Motor neuron (in vitro differentiated cells): ENCODE data around the gene USP17L20. TPM values are rescaled to one million over a fixed set of nuclear protein-coding genes. Genes with fewer than 3 reads are reported as not detected.
"Not testable (repeated sequence)": the region's sequence is repeated elsewhere in the genome, so short reads cannot be mapped to it uniquely, and the experiment has no call there.

Experiments
- ATAC-seq, 8 experiments: fragments of 200-7000 bp; cut with Tn5 transposase; replicated peaks in 6 of 8; 2 replicates each; pipeline ENCODE4 v1.8.0; 2021; ENCODE audit warnings: mild to moderate bottlenecking in 8 of 8, moderate library complexity in 8 of 8
- H3K27ac ChIP-seq, 2 donors: fragments of 250-450 bp; sonication (Bioruptor Pico); 2 replicates each; pipeline ENCODE4 v1.9.0; 2021; ENCODE audit warnings: antibody characterized with exemption in 2 of 2, mild to moderate bottlenecking in 2 of 2, moderate library complexity in 1 of 2
- H3K4me1 ChIP-seq, 2 donors: fragments of 250-450 bp; sonication (Bioruptor Pico); replicated peaks in 1 of 2; 2 replicates each; pipeline ENCODE4 v1.6.1; 2021; ENCODE audit warnings: antibody characterized with exemption in 2 of 2, mild to moderate bottlenecking in 2 of 2, moderate library complexity in 1 of 2
- H3K4me3 ChIP-seq, 5 donors: fragments of 250-450 bp; sonication (Bioruptor Pico); 2 replicates each; pipeline ENCODE4 v1.9.0; 2021; ENCODE audit warnings: antibody characterized with exemption in 5 of 5, mild to moderate bottlenecking in 5 of 5, moderate library complexity in 4 of 5
- WGBS, 10 experiments: fragments of 450-650 bp; shearing (Covaris generic); methylation state at CpG; one replicate each; pipeline ENCODE4 v1.0.0; 2022; 5-methylcytosine and 5-hydroxymethylcytosine counted together
- in situ Hi-C, 9 experiments: fragments of 400-800 bp; cut with MboI; loops; one replicate each; pipeline ENCODE4 v1.15.0; 2021; ENCODE audit warnings: low sequenced_read_pairs in 9 of 9, low pct_unique_long_range_greater_than_20kb in 2 of 9; ENCODE audit not compliant: unreplicated experiment in 9 of 9
- total RNA-seq, 8 experiments: library from RNA; unstranded; fragments of 300-600 nt; gene quantifications; 2 replicates each; pipeline versions ENCODE4 v1.2.3 to v1.2.4, GENCODE V29; 2022

USP17L20 gene, protein sequence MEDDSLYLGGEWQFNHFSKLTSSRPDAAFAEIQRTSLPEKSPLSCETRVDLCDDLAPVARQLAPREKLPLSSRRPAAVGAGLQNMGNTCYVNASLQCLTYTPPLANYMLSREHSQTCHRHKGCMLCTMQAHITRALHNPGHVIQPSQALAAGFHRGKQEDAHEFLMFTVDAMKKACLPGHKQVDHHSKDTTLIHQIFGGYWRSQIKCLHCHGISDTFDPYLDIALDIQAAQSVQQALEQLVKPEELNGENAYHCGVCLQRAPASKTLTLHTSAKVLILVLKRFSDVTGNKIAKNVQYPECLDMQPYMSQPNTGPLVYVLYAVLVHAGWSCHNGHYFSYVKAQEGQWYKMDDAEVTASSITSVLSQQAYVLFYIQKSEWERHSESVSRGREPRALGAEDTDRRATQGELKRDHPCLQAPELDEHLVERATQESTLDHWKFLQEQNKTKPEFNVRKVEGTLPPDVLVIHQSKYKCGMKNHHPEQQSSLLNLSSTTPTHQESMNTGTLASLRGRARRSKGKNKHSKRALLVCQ
- not detected for total RNA-seq

GRCh38 chr4:9257824-9258223, at the start of gene USP17L20:
TSS of gene USP17L20 (plus strand) at chr4:9258124. CDS start at chr4:9258124, 0 bp downstream.
- H3K4me3 ChIP-seq, in situ Hi-C loops: not testable (repeated sequence)

DNA sequence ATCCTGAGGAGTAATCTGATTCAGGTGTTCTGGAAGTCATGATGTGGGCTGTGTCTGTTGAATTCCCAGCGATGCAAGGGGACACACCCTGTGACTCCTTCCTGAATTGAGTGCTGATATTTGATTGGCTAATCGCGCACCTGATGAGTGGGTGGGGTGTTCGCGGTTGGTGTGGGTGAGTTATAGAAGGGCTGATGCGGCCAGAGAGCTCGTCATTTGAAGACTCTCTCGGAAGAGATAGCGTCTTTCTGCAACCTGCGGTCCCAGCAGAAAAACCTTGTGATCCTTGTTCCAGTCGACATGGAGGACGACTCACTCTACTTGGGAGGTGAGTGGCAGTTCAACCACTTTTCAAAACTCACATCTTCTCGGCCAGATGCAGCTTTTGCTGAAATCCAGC, 47.6 kb upstream of the USP17L20 start, which contains the start of gene USP17L10:
Gene USP17L10, plus strand, starts transcription at position 301 of the 400 bp plus-strand sequence. Its CDS starts 0 bp downstream, at position 301.
- H3K4me1 ChIP-seq, in situ Hi-C loops, H3K27ac ChIP-seq, H3K4me3 ChIP-seq, ATAC-seq: not testable (repeated sequence)
- WGBS, 10 experiments: no CpG with 5 or more reads among the region's 13 CpGs

More at GRCh38 chr4:9257824-9258223, at the start of gene USP17L20:
- H3K27ac ChIP-seq, H3K4me1 ChIP-seq, ATAC-seq: not testable (repeated sequence)
- WGBS, 10 experiments: no CpG with 5 or more reads among the region's 15 CpGs

- in situ Hi-C loops, H3K4me3 ChIP-seq, ATAC-seq, H3K27ac ChIP-seq, H3K4me1 ChIP-seq: not testable (repeated sequence)
- WGBS, 10 experiments: no CpG with 5 or more reads among the region's 14 CpGs
These were observed 43.2 kb upstream of the USP17L20 start for GRCh38 chr4:9214701-9215100.

DNA sequence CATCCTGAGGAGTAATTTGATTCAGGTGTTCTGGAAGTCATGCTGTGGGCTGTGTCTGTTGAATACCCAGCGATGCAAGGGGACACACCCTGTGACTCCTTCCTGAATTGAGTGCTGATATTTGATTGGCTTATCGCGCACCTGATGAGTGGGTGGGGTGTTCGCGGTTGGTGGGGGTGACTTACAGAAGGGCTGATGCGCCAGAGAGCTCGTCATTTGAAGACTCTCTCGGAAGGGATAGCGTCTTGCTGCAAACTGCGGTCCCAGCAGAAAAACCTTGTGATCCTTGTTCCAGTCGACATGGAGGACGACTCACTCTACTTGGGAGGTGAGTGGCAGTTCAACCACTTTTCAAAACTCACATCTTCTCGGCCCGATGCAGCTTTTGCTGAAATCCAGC, 42.8 kb upstream of the USP17L20 start, which contains the start of gene USP17L11:
Gene USP17L11, plus strand, starts transcription at position 301 of the 400 bp plus-strand sequence. Its CDS starts 0 bp downstream, at position 301.
- H3K27ac ChIP-seq, in situ Hi-C loops, ATAC-seq, H3K4me1 ChIP-seq, H3K4me3 ChIP-seq: not testable (repeated sequence)
- no CpG with 5 or more reads among the region's 14 CpGs for WGBS, 10 experiments

GRCh38 chr4:9219852-9220251, 38.1 kb upstream of the USP17L20 start, which contains the start of gene USP17L12:
TSS of gene USP17L12 (plus strand) at chr4:9220152. CDS start at chr4:9220152, 0 bp downstream.
- H3K4me3 ChIP-seq, ATAC-seq, H3K27ac ChIP-seq, H3K4me1 ChIP-seq, in situ Hi-C loops: not testable (repeated sequence)
- no CpG with 5 or more reads among the region's 13 CpGs for WGBS, 10 experiments

DNA sequence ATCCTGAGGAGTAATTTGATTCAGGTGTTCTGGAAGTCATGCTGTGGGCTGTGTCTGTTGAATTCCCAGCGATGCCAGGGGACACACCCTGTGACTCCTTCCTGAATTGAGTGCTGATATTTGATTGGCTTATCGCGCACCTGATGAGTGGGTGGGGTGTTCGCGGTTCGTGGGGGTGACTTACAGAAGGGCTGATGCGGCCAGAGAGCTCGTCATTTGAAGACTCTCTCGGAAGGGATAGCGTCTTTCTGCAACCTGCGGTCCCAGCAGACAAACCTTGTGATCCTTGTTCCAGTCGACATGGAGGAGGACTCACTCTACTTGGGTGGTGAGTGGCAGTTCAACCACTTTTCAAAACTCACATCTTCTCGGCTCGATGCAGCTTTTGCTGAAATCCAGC, 33.3 kb upstream of the USP17L20 start, which contains the start of gene USP17L13:
Gene USP17L13, plus strand, starts transcription at position 301 of the 400 bp plus-strand sequence. Its CDS starts 0 bp downstream, at position 301.
- ATAC-seq, H3K27ac ChIP-seq, in situ Hi-C loops, H3K4me1 ChIP-seq, H3K4me3 ChIP-seq: not testable (repeated sequence)
- no CpG with 5 or more reads among the region's 14 CpGs for WGBS, 10 experiments

- H3K4me1 ChIP-seq, H3K4me3 ChIP-seq, ATAC-seq, H3K27ac ChIP-seq, in situ Hi-C loops: not testable (repeated sequence)
- WGBS, 10 experiments: no CpG with 5 or more reads among the region's 8 CpGs
These were observed 27.7 kb upstream of the USP17L20 start for GRCh38 chr4:9230249-9230648.

DNA sequence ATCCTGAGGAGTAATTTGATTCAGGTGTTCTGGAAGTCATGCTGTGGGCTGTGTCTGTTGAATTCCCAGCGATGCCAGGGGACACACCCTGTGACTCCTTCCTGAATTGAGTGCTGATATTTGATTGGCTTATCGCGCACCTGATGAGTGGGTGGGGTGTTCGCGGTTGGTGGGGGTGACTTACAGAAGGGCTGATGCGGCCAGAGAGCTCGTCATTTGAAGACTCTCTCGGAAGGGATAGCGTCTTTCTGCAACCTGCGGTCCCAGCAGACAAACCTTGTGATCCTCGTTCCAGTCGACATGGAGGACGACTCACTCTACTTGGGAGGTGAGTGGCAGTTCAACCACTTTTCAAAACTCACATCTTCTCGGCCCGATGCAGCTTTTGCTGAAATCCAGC, 23.8 kb upstream of the USP17L20 start, which contains the start of gene USP17L15:
Gene USP17L15, plus strand, starts transcription at position 301 of the 400 bp plus-strand sequence. Its CDS starts 0 bp downstream, at position 301.
- WGBS, 10 experiments: no CpG with 5 or more reads among the region's 15 CpGs
- ATAC-seq, in situ Hi-C loops: not testable (repeated sequence)

DNA sequence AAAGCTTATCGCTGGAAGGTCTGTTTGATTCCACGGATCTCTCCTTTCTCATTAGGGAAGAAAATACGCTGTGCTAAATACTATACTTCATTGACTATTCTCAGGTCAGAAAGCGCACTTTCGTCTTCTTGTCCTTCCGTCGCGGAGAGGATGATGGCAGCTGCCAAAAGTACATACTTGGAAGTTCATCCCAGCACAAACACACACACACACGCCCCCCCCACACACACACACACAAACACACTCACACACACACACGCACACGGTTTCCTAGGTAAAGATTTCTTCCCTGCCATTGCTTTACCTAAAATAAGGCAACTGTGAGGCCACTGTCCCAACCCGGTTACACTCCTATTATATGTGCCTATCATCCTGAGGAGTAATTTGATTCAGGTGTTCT, 19.5 kb upstream of the USP17L20 start:
- H3K4me3 ChIP-seq, H3K4me1 ChIP-seq, H3K27ac ChIP-seq, ATAC-seq, in situ Hi-C loops: not testable (repeated sequence)
- no CpG with 5 or more reads among the region's 12 CpGs for WGBS, 10 experiments

More for the DNA sequence above, 23.8 kb upstream of the USP17L20 start, which contains the start of gene USP17L15:
- not testable (repeated sequence) for H3K27ac ChIP-seq, H3K4me3 ChIP-seq, H3K4me1 ChIP-seq

GRCh38 chr4:9243579-9243978, 14.3 kb upstream of the USP17L20 start, which contains the start of gene USP17L17:
TSS of gene USP17L17 (plus strand) at chr4:9243879. CDS start at chr4:9243879, 0 bp downstream.
- not testable (repeated sequence) for ATAC-seq, H3K4me3 ChIP-seq
- WGBS, 10 experiments: no CpG with 5 or more reads among the region's 14 CpGs

DNA sequence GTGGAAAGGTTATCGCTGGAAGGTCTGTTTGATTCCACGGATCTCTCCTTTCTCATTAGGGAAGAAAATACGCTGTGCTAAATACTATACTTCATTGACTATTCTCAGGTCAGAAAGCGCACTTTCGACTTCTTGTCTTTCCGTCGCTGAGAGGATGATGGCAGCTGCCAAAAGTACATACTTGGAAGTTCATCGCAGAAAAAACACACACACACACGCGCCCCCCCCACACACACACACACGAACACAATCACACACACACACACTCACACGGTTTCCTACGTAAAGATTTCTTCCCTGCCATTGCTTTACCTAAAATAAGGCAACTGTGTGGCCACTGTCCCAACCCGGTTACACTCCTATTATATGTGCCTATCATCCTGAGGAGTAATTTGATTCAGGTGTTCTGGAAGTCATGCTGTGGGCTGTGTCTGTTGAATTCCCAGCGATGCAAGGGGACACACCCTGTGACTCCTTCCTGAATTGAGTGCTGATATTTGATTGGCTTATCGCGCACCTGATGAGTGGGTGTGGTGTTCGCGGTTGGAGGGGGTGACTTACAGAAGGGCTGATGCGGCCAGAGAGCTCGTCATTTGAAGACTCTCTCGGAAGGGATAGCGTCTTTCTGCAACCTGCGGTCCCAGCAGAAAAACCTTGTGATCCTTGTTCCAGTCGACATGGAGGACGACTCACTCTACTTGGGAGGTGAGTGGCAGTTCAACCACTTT, 9.8 kb upstream of the USP17L20 start, which contains the start of gene USP17L18:
Gene USP17L18, plus strand, starts transcription at position 678 of the 728 bp plus-strand sequence. Its CDS starts 0 bp downstream, at position 678.
- H3K4me3 ChIP-seq, ATAC-seq, H3K4me1 ChIP-seq, in situ Hi-C loops, H3K27ac ChIP-seq: not testable (repeated sequence)
- WGBS, 10 experiments: no CpG with 5 or more reads among the region's 26 CpGs

More at GRCh38 chr4:9243579-9243978, 14.3 kb upstream of the USP17L20 start, which contains the start of gene USP17L17:
- H3K4me1 ChIP-seq, in situ Hi-C loops, H3K27ac ChIP-seq: not testable (repeated sequence)

DNA sequence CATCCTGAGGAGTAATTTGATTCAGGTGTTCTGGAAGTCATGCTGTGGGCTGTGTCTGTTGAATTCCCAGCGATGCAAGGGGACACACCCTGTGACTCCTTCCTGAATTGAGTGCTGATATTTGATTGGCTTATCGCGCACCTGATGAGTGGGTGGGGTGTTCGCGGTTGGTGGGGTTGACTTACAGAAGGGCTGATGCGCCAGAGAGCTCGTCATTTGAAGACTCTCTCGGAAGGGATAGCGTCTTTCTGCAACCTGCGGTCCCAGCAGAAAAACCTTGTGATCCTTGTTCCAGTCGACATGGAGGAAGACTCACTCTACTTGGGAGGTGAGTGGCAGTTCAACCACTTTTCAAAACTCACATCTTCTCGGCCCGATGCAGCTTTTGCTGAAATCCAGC, 4.8 kb upstream of the USP17L20 start, which contains the start of gene USP17L19:
Gene USP17L19, plus strand, starts transcription at position 301 of the 400 bp plus-strand sequence. Its CDS starts 0 bp downstream, at position 301.
- in situ Hi-C loops, H3K4me3 ChIP-seq, H3K4me1 ChIP-seq, ATAC-seq, H3K27ac ChIP-seq: not testable (repeated sequence)
- WGBS, 10 experiments: no CpG with 5 or more reads among the region's 13 CpGs
